ENCODE measurements around the gene CCT8.
A peak's percentile ranks its signal among the peaks of the same experiment; 100 is the strongest.
"Not testable (repeated sequence)": the region's sequence is repeated elsewhere in the genome, so short reads cannot be mapped to it uniquely, and the experiment has no call there.

The CCT8 gene

GRCh38 chr21:29077651-29078090, 4.2 kb upstream of the CCT8 start:
- DNase-seq: no peak

- DNase-seq: not testable (repeated sequence)
Observed at GRCh38 chr21:29076731-29077640, 3.5 kb upstream of the CCT8 start.

DNA sequence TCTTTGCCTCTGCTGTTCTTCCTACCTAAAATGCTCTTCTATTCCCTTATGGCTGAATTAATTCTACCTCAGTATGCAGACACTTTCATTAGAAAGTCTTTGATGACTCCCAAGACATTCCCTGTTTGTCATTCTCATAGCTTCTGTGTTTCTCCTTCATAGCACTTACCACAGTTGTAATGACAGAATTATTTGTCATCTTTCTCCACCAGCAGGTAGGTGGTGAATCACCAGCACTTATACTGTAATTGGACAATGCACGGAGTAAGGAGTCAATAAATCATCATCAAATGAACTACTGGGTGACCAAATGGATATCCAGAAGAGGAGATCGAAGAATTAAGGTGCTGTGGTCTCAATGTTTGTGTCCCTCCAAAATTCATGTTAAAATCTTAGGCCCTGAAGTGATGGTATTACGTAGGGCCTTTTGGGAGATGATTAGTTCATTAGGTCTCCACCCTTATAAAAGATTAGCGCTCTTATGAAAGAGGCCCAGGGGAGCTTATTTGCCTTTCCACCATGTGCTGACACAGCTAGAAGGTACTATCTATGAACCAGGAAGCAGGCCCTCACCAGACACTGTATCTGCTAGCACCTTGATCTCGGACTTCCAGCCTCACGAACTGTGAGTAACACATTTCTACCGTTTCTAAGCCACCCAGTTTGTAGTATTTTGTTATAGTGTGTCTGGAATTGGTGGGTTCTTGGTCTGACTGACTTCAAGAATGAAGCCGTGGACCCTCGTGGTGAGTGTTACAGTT, 2.4 kb upstream of the CCT8 start:
- DNase-seq: no peak

GRCh38 chr21:29074783-29075182, 1.3 kb upstream of the CCT8 start:
- no peak for DNase-seq

GRCh38 chr21:29074007-29074376, 544 bp upstream of the CCT8 start:
- no peak for DNase-seq

- no peak for DNase-seq
Observed at GRCh38 chr21:29072873-29073221, 601 bp downstream of the CCT8 start.

- peak; percentile 74 for DNase-seq
Observed at GRCh38 chr21:29064850-29065481, 8.5 kb downstream of the CCT8 start.

DNA sequence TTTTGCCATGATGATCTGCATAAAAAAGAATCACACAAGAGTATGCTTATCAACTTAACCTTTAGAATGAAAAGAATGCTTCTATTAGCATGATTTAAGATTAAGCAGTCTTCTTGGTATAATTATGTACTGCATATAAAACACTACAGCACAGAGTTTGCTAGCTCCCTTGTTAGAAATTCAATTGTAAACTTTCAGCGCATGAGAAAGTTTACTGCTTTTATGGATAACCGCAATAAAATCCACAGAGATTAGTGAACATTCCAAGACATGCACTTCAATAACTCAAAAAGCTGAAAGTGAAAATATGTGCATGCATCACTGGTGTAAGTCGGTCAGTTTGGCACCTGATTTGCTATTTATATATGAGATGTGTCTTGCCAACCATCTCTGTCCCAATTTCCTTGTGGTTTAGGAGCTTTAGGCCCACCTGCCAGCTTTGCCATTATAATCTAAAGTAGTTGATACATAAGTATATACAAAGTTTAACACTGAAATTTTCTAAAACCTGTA, 16.9 kb downstream of the CCT8 start:
- no peak for DNase-seq

DNA sequence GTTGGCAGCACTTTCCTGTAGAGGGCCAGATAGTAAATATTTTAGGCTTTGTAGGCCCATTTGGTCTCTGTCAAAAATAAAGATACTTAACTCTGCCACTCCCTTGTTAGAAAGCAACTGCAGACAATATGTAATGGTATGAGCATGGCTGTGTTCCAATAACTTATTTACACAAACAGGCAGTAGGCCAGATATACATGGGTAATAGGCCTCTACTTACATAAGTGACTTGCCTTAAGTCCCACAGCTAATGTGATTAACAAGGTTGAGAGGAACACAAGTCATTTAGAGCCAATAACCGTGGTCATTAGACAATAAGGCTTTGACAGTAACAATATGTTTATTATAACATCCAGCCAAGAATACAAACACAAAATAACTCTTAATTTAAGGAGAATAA, 17.4 kb downstream of the CCT8 start:
- DNase-seq: no peak

DNA sequence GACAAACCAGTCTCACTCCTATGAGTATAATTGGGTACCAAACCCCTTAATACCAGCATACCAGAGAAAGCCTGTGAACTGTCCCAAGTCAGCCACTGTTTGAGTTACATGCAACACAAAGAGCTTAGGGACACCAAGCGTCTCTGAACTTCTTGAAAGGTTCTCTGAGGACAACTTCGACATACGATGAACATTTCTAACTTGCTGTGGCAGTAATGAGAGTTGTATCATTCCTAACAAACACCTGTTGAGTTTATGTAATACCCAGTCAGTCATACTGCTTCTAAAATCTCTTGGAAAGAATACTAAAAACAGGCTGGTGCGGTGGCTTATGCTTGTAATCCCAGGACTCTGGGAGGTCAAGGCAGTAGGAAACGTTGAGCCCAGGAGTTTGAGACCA, 18.4 kb downstream of the CCT8 start:
- DNase-seq: no peak

DNA sequence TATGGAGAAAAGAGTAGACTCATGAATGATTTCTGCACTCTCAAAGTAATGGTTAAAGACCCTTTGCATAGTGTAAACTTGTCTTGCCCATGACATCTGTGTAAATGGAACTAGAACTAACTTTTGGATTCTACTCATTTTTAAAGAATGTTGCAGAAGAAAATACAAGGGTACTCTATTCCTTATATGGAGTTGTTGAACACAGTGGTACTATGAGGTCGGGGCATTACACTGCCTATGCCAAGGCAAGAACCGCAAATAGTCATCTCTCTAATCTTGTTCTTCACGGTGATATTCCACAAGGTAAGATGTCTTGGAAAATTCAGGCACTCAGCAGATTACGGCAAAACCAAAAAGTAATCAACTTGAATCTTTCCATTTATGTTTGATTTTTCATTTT, 19.8 kb downstream of the CCT8 start:
- DNase-seq: no peak

- no peak for DNase-seq
Observed at GRCh38 chr21:29053011-29053553, 20.4 kb downstream of the CCT8 start.

DNA sequence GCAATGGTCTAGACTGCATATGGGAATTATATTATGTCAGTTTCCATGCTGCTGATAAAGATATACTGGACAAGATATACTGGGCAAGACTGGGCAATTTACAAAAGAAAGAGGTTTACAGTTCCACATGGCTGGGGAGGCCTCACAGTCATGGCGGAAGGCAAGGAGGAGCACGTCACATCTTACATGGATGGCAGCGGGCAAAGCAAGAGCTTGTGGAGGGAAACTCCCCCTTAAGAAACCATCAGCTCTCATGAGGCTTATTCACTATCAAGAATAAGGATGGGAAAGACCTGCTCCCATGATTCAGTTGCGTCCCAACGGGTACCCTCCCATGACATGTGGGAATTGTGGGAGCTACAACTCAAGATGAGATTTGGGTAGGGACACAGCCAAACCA, 21.2 kb downstream of the CCT8 start:
- DNase-seq: no peak

DNA sequence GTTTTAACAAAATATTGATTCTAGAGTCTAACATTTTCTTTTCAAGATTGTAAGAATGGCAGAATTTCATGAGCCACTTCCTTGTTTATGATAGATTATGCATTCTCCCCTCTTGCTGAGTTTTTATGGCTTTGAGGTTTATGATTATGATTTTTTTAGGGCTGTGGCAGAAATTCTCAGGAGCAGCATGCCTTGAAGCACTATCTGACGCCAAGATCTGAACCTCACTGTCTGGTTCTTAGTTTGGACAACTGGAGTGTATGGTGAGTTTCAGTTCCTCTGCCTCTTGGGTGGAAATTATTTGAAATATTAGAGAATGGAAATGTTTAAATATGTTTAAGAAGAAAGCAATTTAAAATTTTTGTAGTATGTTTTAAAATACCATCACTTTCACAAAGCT, 38.8 kb downstream of the CCT8 start:
- DNase-seq: no peak

GRCh38 chr21:29033871-29034270, 39.6 kb downstream of the CCT8 start:
- DNase-seq: no peak

- no peak for DNase-seq
Observed at GRCh38 chr21:29033301-29033700, 40.1 kb downstream of the CCT8 start.

DNA sequence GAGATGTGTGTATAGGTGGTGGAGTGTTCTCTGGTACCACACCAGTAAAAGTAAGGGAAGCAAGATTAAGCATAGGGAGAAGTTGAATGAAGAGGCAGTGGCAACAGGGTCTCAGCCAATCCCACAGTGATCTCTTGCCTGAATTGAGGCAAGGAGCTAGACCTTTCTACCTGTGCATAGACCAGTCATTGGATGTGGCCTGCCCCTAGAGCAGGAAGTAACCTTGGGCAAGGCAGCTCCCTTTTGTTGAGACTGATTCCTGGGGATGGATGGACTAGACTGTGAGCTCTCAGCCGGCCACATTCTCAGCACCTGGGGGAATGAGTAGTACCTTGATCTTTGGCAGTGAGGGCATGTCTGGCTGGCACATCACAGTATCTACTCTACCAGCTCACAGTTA, 42.5 kb downstream of the CCT8 start:
- DNase-seq: no peak

DNA sequence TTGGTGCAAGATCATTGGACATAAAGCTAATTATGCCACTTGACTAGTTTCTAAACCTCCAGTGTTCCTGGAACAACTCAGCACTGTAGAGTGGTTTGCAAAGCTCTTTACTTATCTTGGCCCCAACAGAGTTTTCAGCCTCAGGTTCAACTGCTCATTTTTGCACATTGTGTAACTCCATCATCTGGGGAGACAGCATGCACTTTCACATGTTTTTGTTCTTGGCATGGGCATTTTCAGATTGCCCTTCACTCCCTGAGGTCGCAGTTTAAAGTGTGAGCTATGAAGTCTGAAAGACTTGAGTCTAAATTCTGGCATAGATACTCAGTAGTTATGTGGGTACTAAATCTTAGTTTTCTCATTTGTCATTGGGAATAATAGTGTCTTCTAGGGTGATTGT, 43.9 kb downstream of the CCT8 start:
- no peak for DNase-seq

- no peak for DNase-seq
Observed at GRCh38 chr21:29025328-29025713, 48.1 kb downstream of the CCT8 start.

- peak; percentile 98 for DNase-seq
Observed at GRCh38 chr21:29024474-29025327, 48.7 kb downstream of the CCT8 start, which contains the start of gene USP16. USP16 (plus strand) TSS chr21:29024668; CDS start chr21:29027914, 3,246 bp downstream.

- no peak for DNase-seq
Observed at GRCh38 chr21:29022166-29022565, 51.3 kb downstream of the CCT8 start.

- DNase-seq: peak; percentile 15
Observed at GRCh38 chr21:29018540-29018939, 54.9 kb downstream of the CCT8 start.
